GM12878 (cell line): ENCODE results near the gene HOOK2. TPM values are rescaled to one million over a fixed set of nuclear protein-coding genes. Genes with fewer than 3 reads are reported as not detected.

Source experiments
- BACH1 ChIP-seq: fragments of 450-650 bp; IDR thresholded peaks from 2 replicates; pipeline ENCODE4 v1.6.1; 2017; ENCODE audit warnings: mild to moderate bottlenecking, borderline replicate concordance
- CHD4 ChIP-seq: fragments of 200-600 bp; sonication (generic); IDR thresholded peaks from 2 replicates; pipeline ENCODE4 v1.6.1; 2016; ENCODE audit warnings: mild to moderate bottlenecking
- POU2F2 ChIP-seq: IDR thresholded peaks from 3 replicates; pipeline ENCODE4 v1.6.1; 2011; ENCODE audit warnings: low read depth, mild to moderate bottlenecking, low read length, borderline replicate concordance
- YBX1 ChIP-seq: fragments of 450-650 bp; IDR thresholded peaks from 2 replicates; pipeline ENCODE4 v1.6.1; 2016; ENCODE audit warnings: antibody characterized with exemption
- polyA plus RNA-seq, 11 experiments: library from polyadenylated mRNA; depleted of rRNA in 4 of 11; unstranded in 6 of 11; stranded (reverse) in 5 of 11; fragments of >200 nt; fragmentation: Nextera tagmentation in 4 of 11; fragmentation: Illumina TruSeq in 1 of 11; extraction: Ambion mirVana in 4 of 11; extraction: Trizol in 1 of 11; gene quantifications; 1 replicate in 1 of 11; 2 replicates in 10 of 11; pipeline versions ENCODE4 v1.2.1 to v1.2.3, GENCODE V29; 2011 to 2016; ENCODE audit warnings: inconsistent platforms in 2 of 11, missing spikeins in 2 of 11, low read depth in 1 of 11
- total RNA-seq, 4 experiments: library from RNA; depleted of rRNA in 3 of 4; stranded (reverse); fragments of >200 nt in 3 of 4; fragmentation: Illumina TruSeq in 1 of 4; extraction: Trizol in 1 of 4; gene quantifications; 2 replicates each; pipeline versions ENCODE4 v1.2.1 to v1.2.3, GENCODE V29; 2013 to 2021
- TF ChIP-seq, protein P1 (sequence below): fragments of 450-650 bp; IDR thresholded peaks from 2 replicates; pipeline ENCODE4 v1.6.1; 2017; ENCODE audit warnings: mild to moderate bottlenecking, moderate library complexity
- TF ChIP-seq, protein P2 (sequence below): IDR thresholded peaks from 2 replicates; pipeline ENCODE4 v1.6.1; 2011; ENCODE audit warnings: low read depth, mild to moderate bottlenecking, low read length, moderate library complexity, borderline replicate concordance; ENCODE audit errors: extremely low read depth
- TF ChIP-seq, protein P3 (sequence below): fragments of 150-350 bp; IDR thresholded peaks from 2 replicates; pipeline ENCODE4 v1.6.1; 2016; ENCODE audit warnings: low read depth, low read length
- TF ChIP-seq, protein P4 (sequence below): IDR thresholded peaks from 2 replicates; pipeline ENCODE4 v1.6.1; 2012; ENCODE audit warnings: low read length, inconsistent platforms
- TF ChIP-seq, protein P5 (sequence below): fragments of 450-650 bp; formaldehyde crosslinking; IDR thresholded peaks from 2 replicates; pipeline ENCODE4 v1.5.0; 2022; ENCODE audit warnings: mild to moderate bottlenecking, missing genetic modification characterization
- TF ChIP-seq, protein P6 (sequence below): fragments of 150-350 bp; IDR thresholded peaks from 2 replicates; pipeline ENCODE4 v1.6.1; 2014; ENCODE audit warnings: mild to moderate bottlenecking, low read depth, low read length

Gene HOOK2
- total and polyA plus RNA-seq, 10 of the 15 experiments (the other 5 are each of a cell fraction or from before 2014, with no cell fraction given) = 1.5 to 9.6 (median 6.2) TPM

DNA sequence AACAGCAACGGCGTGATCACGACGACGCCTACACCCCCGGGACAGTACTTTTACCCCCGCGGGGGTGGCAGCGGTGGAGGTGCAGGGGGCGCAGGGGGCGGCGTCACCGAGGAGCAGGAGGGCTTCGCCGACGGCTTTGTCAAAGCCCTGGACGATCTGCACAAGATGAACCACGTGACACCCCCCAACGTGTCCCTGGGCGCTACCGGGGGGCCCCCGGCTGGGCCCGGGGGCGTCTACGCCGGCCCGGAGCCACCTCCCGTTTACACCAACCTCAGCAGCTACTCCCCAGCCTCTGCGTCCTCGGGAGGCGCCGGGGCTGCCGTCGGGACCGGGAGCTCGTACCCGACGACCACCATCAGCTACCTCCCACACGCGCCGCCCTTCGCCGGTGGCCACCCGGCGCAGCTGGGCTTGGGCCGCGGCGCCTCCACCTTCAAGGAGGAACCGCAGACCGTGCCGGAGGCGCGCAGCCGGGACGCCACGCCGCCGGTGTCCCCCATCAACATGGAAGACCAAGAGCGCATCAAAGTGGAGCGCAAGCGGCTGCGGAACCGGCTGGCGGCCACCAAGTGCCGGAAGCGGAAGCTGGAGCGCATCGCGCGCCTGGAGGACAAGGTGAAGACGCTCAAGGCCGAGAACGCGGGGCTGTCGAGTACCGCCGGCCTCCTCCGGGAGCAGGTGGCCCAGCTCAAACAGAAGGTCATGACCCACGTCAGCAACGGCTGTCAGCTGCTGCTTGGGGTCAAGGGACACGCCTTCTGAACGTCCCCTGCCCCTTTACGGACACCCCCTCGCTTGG, 16.9 kb upstream of the HOOK2 start (continued):
- TF ChIP-seq, protein P1, sequence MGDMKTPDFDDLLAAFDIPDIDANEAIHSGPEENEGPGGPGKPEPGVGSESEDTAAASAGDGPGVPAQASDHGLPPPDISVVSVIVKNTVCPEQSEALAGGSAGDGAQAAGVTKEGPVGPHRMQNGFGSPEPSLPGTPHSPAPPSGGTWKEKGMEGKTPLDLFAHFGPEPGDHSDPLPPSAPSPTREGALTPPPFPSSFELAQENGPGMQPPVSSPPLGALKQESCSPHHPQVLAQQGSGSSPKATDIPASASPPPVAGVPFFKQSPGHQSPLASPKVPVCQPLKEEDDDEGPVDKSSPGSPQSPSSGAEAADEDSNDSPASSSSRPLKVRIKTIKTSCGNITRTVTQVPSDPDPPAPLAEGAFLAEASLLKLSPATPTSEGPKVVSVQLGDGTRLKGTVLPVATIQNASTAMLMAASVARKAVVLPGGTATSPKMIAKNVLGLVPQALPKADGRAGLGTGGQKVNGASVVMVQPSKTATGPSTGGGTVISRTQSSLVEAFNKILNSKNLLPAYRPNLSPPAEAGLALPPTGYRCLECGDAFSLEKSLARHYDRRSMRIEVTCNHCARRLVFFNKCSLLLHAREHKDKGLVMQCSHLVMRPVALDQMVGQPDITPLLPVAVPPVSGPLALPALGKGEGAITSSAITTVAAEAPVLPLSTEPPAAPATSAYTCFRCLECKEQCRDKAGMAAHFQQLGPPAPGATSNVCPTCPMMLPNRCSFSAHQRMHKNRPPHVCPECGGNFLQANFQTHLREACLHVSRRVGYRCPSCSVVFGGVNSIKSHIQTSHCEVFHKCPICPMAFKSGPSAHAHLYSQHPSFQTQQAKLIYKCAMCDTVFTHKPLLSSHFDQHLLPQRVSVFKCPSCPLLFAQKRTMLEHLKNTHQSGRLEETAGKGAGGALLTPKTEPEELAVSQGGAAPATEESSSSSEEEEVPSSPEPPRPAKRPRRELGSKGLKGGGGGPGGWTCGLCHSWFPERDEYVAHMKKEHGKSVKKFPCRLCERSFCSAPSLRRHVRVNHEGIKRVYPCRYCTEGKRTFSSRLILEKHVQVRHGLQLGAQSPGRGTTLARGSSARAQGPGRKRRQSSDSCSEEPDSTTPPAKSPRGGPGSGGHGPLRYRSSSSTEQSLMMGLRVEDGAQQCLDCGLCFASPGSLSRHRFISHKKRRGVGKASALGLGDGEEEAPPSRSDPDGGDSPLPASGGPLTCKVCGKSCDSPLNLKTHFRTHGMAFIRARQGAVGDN = no peak; the same call in none of the 2 replicates
- peak; percentile 54; the same call in 1 of the 2 replicates for TF ChIP-seq BACH1
- TF ChIP-seq, protein P2, sequence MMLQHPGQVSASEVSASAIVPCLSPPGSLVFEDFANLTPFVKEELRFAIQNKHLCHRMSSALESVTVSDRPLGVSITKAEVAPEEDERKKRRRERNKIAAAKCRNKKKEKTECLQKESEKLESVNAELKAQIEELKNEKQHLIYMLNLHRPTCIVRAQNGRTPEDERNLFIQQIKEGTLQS = no peak
- TF ChIP-seq, protein P3, sequence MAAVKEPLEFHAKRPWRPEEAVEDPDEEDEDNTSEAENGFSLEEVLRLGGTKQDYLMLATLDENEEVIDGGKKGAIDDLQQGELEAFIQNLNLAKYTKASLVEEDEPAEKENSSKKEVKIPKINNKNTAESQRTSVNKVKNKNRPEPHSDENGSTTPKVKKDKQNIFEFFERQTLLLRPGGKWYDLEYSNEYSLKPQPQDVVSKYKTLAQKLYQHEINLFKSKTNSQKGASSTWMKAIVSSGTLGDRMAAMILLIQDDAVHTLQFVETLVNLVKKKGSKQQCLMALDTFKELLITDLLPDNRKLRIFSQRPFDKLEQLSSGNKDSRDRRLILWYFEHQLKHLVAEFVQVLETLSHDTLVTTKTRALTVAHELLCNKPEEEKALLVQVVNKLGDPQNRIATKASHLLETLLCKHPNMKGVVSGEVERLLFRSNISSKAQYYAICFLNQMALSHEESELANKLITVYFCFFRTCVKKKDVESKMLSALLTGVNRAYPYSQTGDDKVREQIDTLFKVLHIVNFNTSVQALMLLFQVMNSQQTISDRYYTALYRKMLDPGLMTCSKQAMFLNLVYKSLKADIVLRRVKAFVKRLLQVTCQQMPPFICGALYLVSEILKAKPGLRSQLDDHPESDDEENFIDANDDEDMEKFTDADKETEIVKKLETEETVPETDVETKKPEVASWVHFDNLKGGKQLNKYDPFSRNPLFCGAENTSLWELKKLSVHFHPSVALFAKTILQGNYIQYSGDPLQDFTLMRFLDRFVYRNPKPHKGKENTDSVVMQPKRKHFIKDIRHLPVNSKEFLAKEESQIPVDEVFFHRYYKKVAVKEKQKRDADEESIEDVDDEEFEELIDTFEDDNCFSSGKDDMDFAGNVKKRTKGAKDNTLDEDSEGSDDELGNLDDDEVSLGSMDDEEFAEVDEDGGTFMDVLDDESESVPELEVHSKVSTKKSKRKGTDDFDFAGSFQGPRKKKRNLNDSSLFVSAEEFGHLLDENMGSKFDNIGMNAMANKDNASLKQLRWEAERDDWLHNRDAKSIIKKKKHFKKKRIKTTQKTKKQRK = no peak
- TF ChIP-seq, protein P4, sequence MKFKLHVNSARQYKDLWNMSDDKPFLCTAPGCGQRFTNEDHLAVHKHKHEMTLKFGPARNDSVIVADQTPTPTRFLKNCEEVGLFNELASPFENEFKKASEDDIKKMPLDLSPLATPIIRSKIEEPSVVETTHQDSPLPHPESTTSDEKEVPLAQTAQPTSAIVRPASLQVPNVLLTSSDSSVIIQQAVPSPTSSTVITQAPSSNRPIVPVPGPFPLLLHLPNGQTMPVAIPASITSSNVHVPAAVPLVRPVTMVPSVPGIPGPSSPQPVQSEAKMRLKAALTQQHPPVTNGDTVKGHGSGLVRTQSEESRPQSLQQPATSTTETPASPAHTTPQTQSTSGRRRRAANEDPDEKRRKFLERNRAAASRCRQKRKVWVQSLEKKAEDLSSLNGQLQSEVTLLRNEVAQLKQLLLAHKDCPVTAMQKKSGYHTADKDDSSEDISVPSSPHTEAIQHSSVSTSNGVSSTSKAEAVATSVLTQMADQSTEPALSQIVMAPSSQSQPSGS = no peak
- no peak for TF ChIP-seq CHD4
- TF ChIP-seq, protein P5, sequence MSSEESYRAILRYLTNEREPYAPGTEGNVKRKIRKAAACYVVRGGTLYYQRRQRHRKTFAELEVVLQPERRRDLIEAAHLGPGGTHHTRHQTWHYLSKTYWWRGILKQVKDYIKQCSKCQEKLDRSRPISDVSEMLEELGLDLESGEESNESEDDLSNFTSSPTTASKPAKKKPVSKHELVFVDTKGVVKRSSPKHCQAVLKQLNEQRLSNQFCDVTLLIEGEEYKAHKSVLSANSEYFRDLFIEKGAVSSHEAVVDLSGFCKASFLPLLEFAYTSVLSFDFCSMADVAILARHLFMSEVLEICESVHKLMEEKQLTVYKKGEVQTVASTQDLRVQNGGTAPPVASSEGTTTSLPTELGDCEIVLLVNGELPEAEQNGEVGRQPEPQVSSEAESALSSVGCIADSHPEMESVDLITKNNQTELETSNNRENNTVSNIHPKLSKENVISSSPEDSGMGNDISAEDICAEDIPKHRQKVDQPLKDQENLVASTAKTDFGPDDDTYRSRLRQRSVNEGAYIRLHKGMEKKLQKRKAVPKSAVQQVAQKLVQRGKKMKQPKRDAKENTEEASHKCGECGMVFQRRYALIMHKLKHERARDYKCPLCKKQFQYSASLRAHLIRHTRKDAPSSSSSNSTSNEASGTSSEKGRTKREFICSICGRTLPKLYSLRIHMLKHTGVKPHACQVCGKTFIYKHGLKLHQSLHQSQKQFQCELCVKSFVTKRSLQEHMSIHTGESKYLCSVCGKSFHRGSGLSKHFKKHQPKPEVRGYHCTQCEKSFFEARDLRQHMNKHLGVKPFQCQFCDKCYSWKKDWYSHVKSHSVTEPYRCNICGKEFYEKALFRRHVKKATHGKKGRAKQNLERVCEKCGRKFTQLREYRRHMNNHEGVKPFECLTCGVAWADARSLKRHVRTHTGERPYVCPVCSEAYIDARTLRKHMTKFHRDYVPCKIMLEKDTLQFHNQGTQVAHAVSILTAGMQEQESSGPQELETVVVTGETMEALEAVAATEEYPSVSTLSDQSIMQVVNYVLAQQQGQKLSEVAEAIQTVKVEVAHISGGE (CRISPR knock-in tag) = 0 out of 2 replicates have a peak, but pooled peaks have one; percentile 6
- TF ChIP-seq, protein P6, sequence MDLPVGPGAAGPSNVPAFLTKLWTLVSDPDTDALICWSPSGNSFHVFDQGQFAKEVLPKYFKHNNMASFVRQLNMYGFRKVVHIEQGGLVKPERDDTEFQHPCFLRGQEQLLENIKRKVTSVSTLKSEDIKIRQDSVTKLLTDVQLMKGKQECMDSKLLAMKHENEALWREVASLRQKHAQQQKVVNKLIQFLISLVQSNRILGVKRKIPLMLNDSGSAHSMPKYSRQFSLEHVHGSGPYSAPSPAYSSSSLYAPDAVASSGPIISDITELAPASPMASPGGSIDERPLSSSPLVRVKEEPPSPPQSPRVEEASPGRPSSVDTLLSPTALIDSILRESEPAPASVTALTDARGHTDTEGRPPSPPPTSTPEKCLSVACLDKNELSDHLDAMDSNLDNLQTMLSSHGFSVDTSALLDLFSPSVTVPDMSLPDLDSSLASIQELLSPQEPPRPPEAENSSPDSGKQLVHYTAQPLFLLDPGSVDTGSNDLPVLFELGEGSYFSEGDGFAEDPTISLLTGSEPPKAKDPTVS = no peak
- no peak for TF ChIP-seq POU2F2
- no peak for TF ChIP-seq YBX1
